GM19240 (cell line): ENCODE data around the gene CLCN7.
"Not testable (repeated sequence)": the region's sequence is repeated elsewhere in the genome, so short reads cannot be mapped to it uniquely, and the experiment has no call there.

Experiments
- DNase-seq: peaks from one replicate; pipeline ENCODE4 v3.0.0; 2011; ENCODE audit warnings: low spot score; ENCODE audit not compliant: insufficient read length

The CLCN7 gene

GRCh38 chr16:1445518-1446203 is 29.2 kb downstream of the CLCN7 start:
- DNase-seq = no peak

DNA sequence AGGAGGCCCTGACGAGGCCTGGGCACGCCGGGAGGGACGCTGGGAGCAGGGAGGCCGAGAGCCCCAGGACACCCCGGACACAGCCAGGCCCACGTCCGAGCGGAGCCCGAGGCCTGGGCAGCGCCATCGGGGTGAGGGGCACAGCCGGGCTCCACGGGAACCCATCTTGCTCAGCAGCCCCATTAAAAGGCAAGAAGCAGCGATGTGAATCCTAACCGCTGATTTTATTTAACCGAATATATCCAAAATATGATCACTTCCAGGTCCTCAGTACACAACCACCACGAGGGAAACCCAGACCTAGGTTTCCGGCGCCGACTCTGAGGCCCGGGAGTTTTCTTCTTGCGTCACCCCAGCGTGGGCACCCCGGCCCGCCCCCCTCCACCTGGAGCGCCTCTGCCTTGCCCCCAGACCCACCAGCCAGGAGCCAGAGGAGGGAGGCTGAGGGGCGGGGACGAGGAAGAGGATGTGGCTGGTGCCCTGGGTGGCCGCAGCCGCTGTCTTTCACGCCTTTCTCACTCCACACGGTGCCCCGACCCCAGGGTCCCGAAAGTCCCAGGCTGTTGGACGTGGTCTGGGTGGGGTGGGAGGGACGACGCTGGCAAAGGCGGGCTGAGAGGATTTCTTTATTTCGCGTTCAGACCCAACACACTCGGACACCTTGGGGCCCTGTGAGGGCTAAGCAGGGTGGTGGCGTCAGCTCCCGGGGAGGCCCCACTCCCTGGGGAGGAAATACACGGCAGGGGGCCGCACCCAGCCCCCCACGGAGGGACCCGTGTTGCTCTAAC is 29.9 kb downstream of the CLCN7 start:
- no peak for DNase-seq

DNA sequence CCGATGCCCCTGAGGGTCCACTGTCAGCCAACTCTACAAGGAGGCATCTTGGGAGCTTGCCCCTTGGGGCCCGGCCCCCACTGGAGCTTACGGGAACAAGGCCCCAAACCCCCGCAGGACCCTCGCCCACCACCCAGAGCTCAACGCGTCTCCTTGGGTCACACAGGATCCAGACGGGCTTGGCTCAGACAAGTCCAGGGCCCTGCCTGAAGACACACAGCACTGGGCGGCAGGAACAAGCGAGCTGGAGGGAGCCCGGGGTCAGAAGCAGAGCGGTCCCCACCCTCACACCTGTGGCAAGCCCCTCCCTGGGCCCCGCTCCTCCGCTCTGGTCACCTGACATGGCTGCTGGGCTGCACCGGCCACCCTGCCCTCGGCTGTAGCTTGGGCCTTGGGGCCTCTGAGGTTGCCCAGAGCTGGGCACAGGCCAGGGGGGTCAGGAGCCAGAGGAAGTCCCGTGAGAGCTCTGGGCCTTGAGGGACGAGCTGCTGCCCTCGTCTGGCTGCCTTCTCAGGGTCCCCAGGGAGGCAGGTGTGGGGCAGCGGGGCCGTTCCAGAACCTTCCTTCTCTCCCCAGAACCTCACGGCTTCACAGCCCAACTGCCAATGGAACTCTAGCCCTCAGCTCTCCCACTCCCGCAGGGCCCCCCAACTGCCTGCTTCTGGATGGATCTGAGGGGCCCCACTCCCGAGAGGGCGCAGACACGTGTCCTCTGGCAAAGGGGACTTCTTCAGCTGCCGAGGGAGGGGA is 30.7 kb downstream of the CLCN7 start, which contains the start of gene CCDC154:
Gene CCDC154, minus strand, starts transcription at position 577 of the 750 bp plus-strand sequence. Its CDS starts 234 bp downstream, at position 343.
- DNase-seq = no peak

- DNase-seq = no peak
Observed at GRCh38 chr16:1443403-1443973, 31.3 kb downstream of the CLCN7 start.

DNA sequence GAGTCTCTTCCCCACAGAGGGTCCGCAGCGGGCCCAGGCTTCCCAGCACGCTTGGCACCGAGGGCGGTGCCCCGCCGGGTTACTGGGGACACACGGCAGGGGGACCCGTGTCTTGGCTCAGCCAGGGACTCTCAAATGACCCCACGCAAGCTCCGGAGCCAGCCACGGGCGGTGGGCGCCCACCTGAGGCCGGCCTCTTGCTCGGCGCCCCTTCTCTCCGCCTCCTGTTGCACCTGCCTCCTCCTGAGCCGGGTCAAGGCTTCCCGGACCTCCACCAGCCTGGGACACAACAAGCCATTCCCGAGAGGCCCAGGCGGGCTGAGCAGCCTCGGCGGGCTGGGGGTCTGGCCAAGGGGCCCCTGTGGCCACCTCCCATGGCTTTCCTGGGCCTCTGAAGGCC is 32.1 kb downstream of the CLCN7 start:
- DNase-seq = no peak

GRCh38 chr16:1441391-1441829 is 33.4 kb downstream of the CLCN7 start:
- DNase-seq = no peak

DNA sequence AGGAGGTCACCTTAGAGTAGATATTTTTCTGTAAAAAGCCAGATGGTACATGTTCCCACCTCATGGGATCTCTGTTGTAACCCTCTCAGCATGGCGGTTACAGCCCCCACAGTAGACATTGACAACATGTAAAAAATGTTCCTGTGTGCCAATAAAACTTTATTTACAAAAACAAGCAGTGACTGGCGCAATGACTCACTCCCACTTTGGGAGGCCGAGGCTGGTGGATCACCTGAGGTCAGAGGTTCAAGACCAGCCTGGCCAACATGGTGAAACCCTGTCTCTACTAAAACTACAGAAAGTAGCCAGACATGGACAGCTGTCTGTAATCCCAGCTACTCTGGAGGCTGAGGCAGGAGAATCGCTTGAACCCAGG is 35.1 kb downstream of the CLCN7 start:
- DNase-seq = not testable (repeated sequence)

- no peak for DNase-seq
Observed at GRCh38 chr16:1439058-1439698, 35.6 kb downstream of the CLCN7 start.

- no peak for DNase-seq
Observed at GRCh38 chr16:1438229-1439057, 36.4 kb downstream of the CLCN7 start.

GRCh38 chr16:1437606-1438005 is 37.2 kb downstream of the CLCN7 start:
- DNase-seq = no peak

GRCh38 chr16:1436731-1437355 is 38.0 kb downstream of the CLCN7 start:
- no peak for DNase-seq

- no peak for DNase-seq
Observed at GRCh38 chr16:1435921-1436697, 38.7 kb downstream of the CLCN7 start.

DNA sequence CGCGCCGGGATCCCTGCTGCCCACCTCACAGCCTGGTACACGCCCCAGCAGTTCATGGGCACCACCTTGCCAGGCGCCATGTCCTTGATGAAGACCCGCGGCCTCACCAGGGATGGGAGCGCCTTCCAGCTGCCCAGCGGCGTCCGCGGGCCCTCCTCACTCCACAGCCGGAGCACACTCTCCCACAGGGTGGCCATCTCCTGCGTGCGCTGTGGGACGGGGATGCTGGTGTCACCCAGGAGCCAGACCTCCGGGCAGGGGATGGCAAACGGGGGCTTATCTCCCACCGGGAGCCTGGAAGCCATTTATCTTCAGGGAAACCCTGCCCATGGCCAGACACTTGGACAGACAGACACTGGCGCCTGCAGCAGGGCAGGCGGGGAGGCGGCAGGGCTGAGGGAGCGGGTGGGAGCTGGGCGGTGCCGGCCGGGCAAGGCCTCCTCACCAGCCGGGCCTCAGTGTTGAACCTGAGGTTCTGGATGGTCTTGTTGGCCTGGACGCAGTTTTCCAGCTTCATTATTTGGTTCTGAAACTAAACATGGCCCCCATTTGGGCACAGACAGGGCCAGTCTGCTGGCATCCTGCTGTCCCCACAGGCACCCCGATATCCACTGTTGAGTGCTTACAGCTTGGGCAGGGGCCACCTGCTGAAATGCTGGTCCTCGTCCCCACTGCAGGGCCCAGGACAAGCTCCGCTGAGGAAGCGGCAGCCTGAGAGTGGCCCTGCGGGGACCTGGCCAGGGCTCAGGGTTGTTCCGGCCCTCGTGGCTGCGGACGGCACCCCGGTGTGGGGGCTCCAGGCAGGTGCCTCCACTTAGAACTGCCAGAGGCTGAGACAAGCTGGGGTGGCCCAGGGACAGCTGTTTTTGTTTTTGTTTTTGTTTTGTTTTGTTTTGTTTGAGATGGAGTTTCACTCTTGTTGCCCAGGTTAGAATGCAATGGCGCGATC is 39.9 kb downstream of the CLCN7 start:
- DNase-seq = no peak

DNA sequence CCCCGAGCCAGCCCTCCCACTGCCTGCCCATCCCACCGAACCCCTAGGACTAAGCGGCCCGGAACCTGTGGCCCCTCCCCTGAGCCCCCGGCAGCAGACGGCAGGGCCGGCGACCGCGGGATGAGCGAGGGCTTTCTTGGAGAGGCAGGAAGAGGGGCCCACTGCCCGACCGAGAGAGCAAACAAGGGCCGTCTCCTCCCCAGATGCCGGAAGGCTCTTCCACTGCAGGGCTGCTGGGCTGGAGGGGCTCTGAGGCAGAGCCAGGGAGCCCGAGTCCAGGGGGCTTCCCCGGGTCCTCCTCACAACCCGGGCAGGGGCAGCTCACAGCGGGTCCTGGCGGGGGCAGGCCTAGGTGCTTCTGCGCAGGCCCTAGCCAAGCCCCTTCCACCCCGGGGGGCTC is 41.1 kb downstream of the CLCN7 start:
- DNase-seq = no peak

GRCh38 chr16:1433263-1433560 is 41.6 kb downstream of the CLCN7 start:
- no peak for DNase-seq

DNA sequence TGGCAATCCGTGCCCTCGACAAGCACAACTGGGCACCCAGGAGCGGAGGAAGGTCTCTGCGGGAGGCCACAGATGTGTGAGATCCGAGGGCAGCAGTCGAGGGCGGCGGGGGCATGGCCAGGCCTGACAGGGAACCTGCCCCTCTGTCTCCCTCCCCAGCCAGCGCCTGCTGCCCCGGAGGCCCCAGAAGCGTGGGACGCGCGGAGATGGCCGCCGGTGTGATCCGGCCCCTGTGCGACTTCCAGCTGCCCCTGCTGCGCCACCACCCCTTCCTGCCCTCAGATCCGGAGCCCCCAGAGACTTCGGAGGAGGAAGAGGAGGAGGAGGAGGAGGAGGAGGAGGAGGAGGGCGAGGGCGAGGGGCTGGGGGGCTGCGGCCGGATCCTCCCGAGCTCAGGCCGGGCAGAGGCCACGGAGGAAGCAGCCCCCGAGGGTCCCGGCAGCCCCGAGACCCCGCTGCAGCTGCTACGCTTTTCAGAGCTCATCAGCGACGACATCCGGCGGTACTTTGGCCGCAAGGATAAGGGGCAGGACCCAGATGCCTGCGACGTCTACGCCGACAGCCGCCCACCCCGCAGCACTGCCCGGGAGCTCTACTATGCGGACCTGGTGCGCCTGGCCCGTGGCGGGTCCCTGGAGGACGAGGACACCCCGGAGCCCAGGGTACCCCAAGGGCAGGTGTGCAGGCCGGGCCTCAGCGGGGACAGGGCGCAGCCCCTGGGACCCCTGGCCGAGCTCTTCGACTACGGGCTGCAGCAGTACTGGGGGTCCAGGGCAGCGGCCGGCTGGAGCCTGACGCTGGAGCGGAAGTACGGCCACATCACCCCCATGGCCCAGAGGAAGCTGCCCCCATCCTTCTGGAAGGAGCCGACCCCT is 42.2 kb downstream of the CLCN7 start:
- no peak for DNase-seq
